K562 (cell line): ENCODE measurements around the gene PIK3AP1.

Source experiments
- BRF1 ChIP-seq: IDR thresholded peaks from 3 replicates; pipeline ENCODE4 v1.6.1; 2011; ENCODE audit warnings: borderline replicate concordance, mild to moderate bottlenecking; ENCODE audit not compliant: insufficient read length; ENCODE audit errors: extremely low read depth
- ETV5 ChIP-seq: sonication (generic); formaldehyde crosslinking; IDR thresholded peaks from 2 replicates; pipeline ENCODE4 v1.4.0; 2020; ENCODE audit warnings: low read depth, mild to moderate bottlenecking, missing genetic modification reagents
- EZH2 ChIP-seq: IDR thresholded peaks from 2 replicates; pipeline ENCODE4 v1.6.1; 2012; ENCODE audit warnings: low read depth, mild to moderate bottlenecking, inconsistent platforms, low read length, borderline replicate concordance
- MAX ChIP-seq: sonication (generic); formaldehyde crosslinking; IDR thresholded peaks from 2 replicates; pipeline ENCODE4 v1.9.0; 2022; ENCODE audit warnings: mild to moderate bottlenecking, missing genetic modification reagents
- SETDB1 ChIP-seq: IDR thresholded peaks from one replicate; pipeline ENCODE4 v1.6.1; 2012; ENCODE audit warnings: low read length, control low read depth, inconsistent platforms
- SP1 ChIP-seq: sonication (generic); formaldehyde crosslinking; IDR thresholded peaks from 2 replicates; pipeline ENCODE4 v1.8.1; 2022; ENCODE audit warnings: mild to moderate bottlenecking, missing genetic modification reagents
- ZNF551 ChIP-seq: fragments of 250-450 bp; sonication (Bioruptor Pico); IDR thresholded peaks from 2 replicates; pipeline ENCODE4 v1.5.0; 2021; ENCODE audit warnings: mild to moderate bottlenecking, moderate library complexity

- no peak for TF ChIP-seq SP1 (CRISPR knock-in tag)
- no peak for TF ChIP-seq MAX (CRISPR knock-in tag)
- no peak for TF ChIP-seq SETDB1
- TF ChIP-seq EZH2, result no peak
- no peak for TF ChIP-seq ETV5 (CRISPR knock-in tag)
- TF ChIP-seq BRF1, result no peak
- no peak for TF ChIP-seq ZNF551 (CRISPR knock-in tag)
These were observed 77.3 kb downstream of the PIK3AP1 start for GRCh38 chr10:96642973-96643372.
